ENCODE results near the gene RERG.

Gene RERG

DNA sequence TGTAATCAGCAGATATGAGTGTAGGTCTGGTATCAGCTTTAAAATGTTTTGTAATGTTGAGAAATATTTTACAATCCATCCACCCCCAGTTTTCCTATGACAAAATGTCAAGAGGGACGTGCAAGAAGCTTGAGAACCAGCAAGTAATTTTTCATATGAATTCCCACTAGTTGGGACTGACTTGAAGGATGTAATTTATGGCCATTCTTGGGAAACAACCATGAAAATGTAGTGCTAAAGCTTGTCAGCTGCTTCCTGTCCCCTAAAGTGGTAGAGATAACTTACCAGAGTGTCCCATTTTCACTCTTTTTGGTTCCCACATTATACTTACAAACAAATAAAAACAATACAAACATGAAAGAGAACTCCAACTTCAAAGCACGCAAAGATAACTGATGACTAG is 63.9 kb downstream of the RERG start:
- TF ChIP-seq GATA3 (IDR thresholded peaks at IDR 0.05; ENCODE audit: low read depth, low read length) = no peak
- no peak for TF ChIP-seq GATA2 (IDR thresholded peaks at IDR 0.05; ENCODE audit: low read depth, low read length)

DNA sequence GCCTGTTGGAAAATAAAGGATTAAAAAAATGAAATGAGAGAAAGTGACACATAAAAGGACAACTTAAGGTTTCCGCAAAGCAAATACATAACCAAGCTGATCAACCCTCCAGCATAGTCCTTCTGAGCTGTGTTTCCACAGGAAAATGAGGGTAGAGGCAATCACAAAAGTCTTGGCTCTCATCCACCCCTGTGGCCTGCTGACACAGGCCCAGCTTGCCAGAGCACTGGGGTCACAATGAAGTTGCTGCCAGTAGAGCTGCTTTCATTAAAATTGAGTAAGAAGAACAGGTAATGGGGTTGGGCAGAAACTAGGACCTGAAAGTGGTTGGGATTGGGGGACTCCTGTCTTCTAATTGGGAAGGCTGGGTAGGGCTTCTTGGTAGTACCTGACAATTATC is 65.9 kb downstream of the RERG start:
- no peak for TF ChIP-seq GATA3 (IDR thresholded peaks at IDR 0.05; ENCODE audit: low read depth, low read length)
- TF ChIP-seq GATA2 (IDR thresholded peaks at IDR 0.05; ENCODE audit: low read depth, low read length) = no peak

GRCh38 chr12:15154103-15154502 is 67.1 kb downstream of the RERG start:
- TF ChIP-seq GATA2 (IDR thresholded peaks at IDR 0.05; ENCODE audit: low read depth, low read length) = no peak

- no peak for TF ChIP-seq GATA3 (IDR thresholded peaks at IDR 0.05; ENCODE audit: low read depth, low read length)
- no peak for TF ChIP-seq GATA2 (IDR thresholded peaks at IDR 0.05; ENCODE audit: low read depth, low read length)
Measured at GRCh38 chr12:15152868-15153267, 68.3 kb downstream of the RERG start.

DNA sequence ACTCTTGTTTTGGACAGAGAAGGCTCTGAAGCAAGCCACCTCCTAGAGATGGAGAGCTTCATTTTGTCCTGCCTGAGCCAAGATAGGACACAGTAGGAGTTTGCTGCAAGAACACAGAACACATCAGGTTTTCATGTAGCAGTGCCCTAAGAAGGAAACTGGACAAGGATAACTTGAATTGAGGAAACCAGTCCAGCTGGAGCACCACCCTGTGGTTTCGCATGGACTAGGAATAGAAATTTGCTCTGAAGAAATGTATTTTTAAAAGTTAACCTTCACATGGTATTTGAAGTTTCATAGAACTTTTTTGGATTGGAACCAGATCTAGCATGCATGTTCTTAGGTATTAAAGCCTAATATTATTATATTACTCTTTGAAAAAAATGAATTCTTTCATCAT is 68.8 kb downstream of the RERG start:
- TF ChIP-seq GATA2 (IDR thresholded peaks at IDR 0.05; ENCODE audit: low read depth, low read length) = no peak
- TF ChIP-seq GATA3 (IDR thresholded peaks at IDR 0.05; ENCODE audit: low read depth, low read length) = no peak

- TF ChIP-seq GATA3 (IDR thresholded peaks at IDR 0.05; ENCODE audit: low read depth, low read length) = no peak
- no peak for TF ChIP-seq GATA2 (IDR thresholded peaks at IDR 0.05; ENCODE audit: low read depth, low read length)
Measured at GRCh38 chr12:15151161-15152091, 69.8 kb downstream of the RERG start.

- no peak for TF ChIP-seq GATA2 (IDR thresholded peaks at IDR 0.05; ENCODE audit: low read depth, low read length)
- TF ChIP-seq GATA3 (IDR thresholded peaks at IDR 0.05; ENCODE audit: low read depth, low read length) = no peak
Measured at GRCh38 chr12:15146585-15146984, 74.6 kb downstream of the RERG start.

- TF ChIP-seq GATA3 (IDR thresholded peaks at IDR 0.05; ENCODE audit: low read depth, low read length) (no peak), GATA2 (IDR thresholded peaks at IDR 0.05; ENCODE audit: low read depth, low read length) (no peak)
Measured at GRCh38 chr12:15143467-15143866, 77.8 kb downstream of the RERG start.

- TF ChIP-seq GATA3 (IDR thresholded peaks at IDR 0.05; ENCODE audit: low read depth, low read length) = no peak
- TF ChIP-seq GATA2 (IDR thresholded peaks at IDR 0.05; ENCODE audit: low read depth, low read length) = no peak
Measured at GRCh38 chr12:15142711-15143110, 78.5 kb downstream of the RERG start.

- no peak for TF ChIP-seq GATA3 (IDR thresholded peaks at IDR 0.05; ENCODE audit: low read depth, low read length)
- no peak for TF ChIP-seq GATA2 (IDR thresholded peaks at IDR 0.05; ENCODE audit: low read depth, low read length)
Measured at GRCh38 chr12:15131431-15131830, 89.8 kb downstream of the RERG start.

DNA sequence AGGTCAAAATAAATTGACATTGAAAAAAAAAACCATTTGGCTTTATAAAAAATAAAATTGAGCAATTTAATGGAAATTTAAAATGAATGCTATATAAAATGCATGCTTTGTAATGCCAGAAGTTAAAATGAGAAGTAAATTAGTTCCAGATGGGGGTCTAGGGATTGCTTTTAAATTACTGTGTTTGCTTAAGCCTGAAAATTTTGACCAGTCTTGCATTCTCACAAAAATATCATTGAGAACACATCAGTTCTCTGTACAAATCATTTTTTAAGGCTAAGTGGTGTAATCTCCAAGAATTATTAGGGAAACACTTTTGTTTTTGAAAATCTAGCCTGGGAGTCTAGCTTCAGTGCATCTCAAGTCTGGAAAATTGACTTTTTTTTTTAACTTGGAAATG is 90.7 kb downstream of the RERG start:
- TF ChIP-seq GATA3 (IDR thresholded peaks at IDR 0.05; ENCODE audit: low read depth, low read length) = no peak
- TF ChIP-seq GATA2 (IDR thresholded peaks at IDR 0.05; ENCODE audit: low read depth, low read length) = no peak

DNA sequence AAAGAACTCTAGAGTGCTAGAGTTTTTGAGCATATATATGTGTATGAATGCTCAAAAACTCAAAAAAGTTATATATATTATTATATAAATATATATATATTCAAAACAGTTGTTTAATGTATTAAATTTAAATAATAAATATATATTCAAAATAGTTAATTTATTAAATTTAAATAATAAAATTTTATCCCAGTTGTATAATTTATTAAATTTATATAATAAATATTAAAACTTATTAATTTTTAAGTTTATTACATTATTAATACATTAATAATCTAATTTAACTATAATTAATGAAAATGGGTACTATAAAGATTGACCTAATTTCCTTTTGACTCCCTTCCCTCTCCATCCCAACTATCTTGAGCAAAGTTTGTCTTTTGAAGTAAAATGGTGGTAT is 97.8 kb downstream of the RERG start:
- TF ChIP-seq GATA3 (IDR thresholded peaks at IDR 0.05; ENCODE audit: low read depth, low read length) (no peak), GATA2 (IDR thresholded peaks at IDR 0.05; ENCODE audit: low read depth, low read length) (no peak)

- TF ChIP-seq GATA3 (IDR thresholded peaks at IDR 0.05; ENCODE audit: low read depth, low read length) (no peak), GATA2 (IDR thresholded peaks at IDR 0.05; ENCODE audit: low read depth, low read length) (no peak)
Measured at GRCh38 chr12:15122344-15122743, 98.9 kb downstream of the RERG start.

GRCh38 chr12:15118955-15119354 is 102.3 kb downstream of the RERG start:
- no peak for TF ChIP-seq GATA2 (IDR thresholded peaks at IDR 0.05; ENCODE audit: low read depth, low read length)
- TF ChIP-seq GATA3 (IDR thresholded peaks at IDR 0.05; ENCODE audit: low read depth, low read length) = no peak

DNA sequence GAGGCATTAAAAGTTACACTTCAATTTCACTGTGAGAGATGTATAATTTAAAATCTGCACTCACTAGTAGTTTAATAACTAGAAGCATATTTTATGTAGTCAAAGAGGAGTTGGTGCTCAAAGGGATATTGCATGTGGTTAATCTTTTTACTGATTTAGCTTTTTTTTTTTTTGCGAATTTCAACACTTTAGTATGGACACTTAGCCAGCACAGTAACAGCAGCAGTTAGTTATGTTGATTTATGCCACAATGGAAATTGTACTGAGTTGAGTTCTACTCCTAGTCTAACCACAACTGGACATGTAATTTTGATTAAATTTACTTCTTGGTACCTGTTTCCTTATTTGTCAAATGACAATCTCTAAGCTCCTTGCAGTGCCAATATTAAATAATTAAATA is 104.2 kb downstream of the RERG start:
- no peak for TF ChIP-seq GATA3 (IDR thresholded peaks at IDR 0.05; ENCODE audit: low read depth, low read length)
- no peak for TF ChIP-seq GATA2 (IDR thresholded peaks at IDR 0.05; ENCODE audit: low read depth, low read length)

All from SH-SY5Y (cell line).